ENCODE data around the gene ERBB3.

Gene ERBB3

DNA sequence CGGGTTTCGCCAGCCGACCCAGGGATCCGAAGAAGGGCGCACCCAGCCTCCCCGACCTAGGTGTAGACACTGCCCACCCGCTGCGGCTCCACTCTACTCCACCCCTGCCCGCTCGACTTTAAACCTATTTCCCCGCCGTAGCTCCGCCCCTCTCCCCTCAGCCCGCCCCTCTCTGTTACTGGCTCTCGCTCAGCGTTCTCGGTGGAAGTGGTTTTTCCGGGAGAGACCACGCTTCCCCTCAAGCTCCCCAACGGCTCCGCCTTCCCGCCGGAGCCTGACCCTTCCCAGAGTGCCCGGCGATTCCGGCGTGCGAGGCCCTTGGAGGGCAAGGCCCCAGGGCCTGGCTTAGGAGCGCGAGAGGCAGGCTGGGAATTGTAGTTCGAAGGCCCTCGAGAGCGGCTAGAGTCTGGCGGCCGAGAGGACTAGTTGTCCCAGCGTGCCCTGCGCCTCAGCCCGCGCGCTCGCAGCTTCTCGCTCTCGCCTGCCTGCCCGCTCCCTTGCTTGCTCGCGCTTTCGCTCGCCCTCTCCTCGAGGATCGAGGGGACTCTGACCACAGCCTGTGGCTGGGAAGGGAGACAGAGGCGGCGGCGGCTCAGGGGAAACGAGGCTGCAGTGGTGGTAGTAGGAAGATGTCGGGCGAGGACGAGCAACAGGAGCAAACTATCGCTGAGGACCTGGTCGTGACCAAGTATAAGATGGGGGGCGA, 24.3 kb downstream of the ERBB3 start, which contains the start of gene PA2G4:
Gene PA2G4, plus strand, starts transcription at position 451 of the 706 bp plus-strand sequence. Its CDS starts 179 bp downstream, at position 630.
- POLR2A ChIA-PET: interaction anchor here (0.6 to 3.7 kb wide), 13 partner anchors 9 to 374 kb away, joined by 3 to 49 read pairs (median 4); partner anchors contain the start of genes ERBB3, ESYT1, ORMDL2 and RAB5B
- TF ChIP-seq, protein P1, sequence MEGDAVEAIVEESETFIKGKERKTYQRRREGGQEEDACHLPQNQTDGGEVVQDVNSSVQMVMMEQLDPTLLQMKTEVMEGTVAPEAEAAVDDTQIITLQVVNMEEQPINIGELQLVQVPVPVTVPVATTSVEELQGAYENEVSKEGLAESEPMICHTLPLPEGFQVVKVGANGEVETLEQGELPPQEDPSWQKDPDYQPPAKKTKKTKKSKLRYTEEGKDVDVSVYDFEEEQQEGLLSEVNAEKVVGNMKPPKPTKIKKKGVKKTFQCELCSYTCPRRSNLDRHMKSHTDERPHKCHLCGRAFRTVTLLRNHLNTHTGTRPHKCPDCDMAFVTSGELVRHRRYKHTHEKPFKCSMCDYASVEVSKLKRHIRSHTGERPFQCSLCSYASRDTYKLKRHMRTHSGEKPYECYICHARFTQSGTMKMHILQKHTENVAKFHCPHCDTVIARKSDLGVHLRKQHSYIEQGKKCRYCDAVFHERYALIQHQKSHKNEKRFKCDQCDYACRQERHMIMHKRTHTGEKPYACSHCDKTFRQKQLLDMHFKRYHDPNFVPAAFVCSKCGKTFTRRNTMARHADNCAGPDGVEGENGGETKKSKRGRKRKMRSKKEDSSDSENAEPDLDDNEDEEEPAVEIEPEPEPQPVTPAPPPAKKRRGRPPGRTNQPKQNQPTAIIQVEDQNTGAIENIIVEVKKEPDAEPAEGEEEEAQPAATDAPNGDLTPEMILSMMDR (IDR thresholded peaks at IDR 0.05; ENCODE audit: insufficient read depth, low read length, missing control alignments): no peak

DNA sequence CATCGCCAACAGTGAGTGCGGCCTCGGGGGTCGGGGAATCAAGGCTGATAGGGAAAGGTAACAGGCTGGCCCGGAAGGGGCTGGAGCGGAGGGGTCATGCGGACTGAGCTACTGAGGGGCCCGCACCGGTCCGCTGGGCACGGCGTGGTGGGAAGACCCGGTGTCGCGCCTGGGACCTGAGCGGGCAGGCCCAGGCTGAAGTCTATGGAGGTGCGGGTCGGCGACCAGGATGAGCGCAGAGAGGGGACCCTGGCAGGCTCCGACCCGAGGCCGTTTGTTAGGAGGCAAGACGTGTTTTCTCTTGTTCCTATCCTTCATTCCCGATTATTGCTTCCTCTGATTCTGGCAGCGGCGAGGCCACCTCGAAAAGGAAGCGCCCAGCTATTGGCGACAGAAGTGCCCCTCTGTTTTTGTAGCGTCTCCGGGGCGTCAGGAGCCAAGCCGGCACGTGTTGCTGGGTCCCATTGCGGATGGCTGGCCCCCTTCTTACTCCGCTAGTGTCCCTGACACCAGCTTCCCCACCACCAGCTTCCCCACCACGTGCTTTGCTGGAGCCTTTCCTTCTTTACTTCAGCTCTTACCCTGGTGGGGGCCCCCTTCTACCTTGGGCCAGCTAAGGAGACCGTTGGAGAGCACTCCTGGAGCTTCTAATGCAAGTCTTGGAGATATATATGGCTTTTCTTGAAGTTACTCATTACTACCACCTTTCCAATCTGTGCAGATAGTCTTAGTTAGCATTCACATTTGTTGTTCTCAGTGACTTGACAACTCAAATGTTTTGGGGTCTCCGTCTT, 25.0 kb downstream of the ERBB3 start:
- POLR2A ChIA-PET: interaction anchor here (0.7 to 3.7 kb wide), 8 partner anchors 11 to 287 kb away, joined by 3 to 49 read pairs (median 8); partner anchors contain the start of genes ERBB3, ESYT1, ORMDL2 and RPL41
- TF ChIP-seq, protein P1 (IDR thresholded peaks at IDR 0.05; ENCODE audit: insufficient read depth, low read length, missing control alignments): no peak
- peak overlapping the region; percentile 88 for H3K4me3 ChIP-seq (ENCODE audit: low read depth, low read length)
- CTCF ChIA-PET: interaction anchor here (0.7 to 4.7 kb wide), 13 partner anchors 8 to 365 kb away, joined by 3 to 34 read pairs (median 4); partner anchors contain the start of genes ERBB3 and ZC3H10
- no peak for DNase-seq (ENCODE audit: low read depth, low spot score)

More for the DNA sequence above, 24.3 kb downstream of the ERBB3 start, which contains the start of gene PA2G4:
- DNase-seq (ENCODE audit: low read depth, low spot score): peak; percentile 85
- peak within 1 kb of the TSS; percentile 88 for H3K4me3 ChIP-seq (ENCODE audit: low read depth, low read length)
- CTCF ChIA-PET: interaction anchor here (0.7 to 4.7 kb wide), 16 partner anchors 8 to 364 kb away, joined by 3 to 34 read pairs (median 4); partner anchors contain the start of genes ERBB3 and ZC3H10

DNA sequence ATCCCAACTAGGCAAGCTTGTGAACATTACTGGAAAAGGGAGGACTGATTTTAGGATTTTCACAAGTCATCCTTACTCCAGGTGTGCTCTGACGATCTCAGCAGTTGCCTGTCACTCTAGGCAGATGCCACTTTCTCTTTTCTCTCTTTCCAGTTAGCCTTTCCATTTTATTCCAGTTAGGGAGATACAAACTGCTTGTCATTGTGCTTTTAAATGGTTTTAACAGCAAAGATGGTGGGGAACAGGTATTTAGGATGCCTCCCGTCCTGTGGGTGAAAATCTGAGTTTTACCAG, 25.6 kb downstream of the ERBB3 start:
- H3K4me3 ChIP-seq (ENCODE audit: low read depth, low read length): peak overlapping the region; percentile 88
- ChIA-PET CTCF (interaction anchor here (1.6 to 4.7 kb wide), 7 partner anchors 13 to 364 kb away, joined by 3 to 34 read pairs (median 13); partner anchors contain the start of genes ERBB3 and ZC3H10), POLR2A (interaction anchor here (0.7 to 3.7 kb wide), 2 partner anchors 11 to 58 kb away, joined by 7 to 49 read pairs; partner anchors contain the start of genes RPL41 and ZC3H10)
- TF ChIP-seq, protein P1 (IDR thresholded peaks at IDR 0.05; ENCODE audit: insufficient read depth, low read length, missing control alignments): no peak
- no peak for DNase-seq (ENCODE audit: low read depth, low spot score)

- H3K4me3 ChIP-seq (ENCODE audit: low read depth, low read length): no peak overlapping the region
- DNase-seq (ENCODE audit: low read depth, low spot score): no peak
- ChIA-PET POLR2A (interaction anchor here (1.5 kb wide), 1 partner anchor 11 kb away, joined by 3 read pairs; the partner anchor contains the start of gene ZC3H10), CTCF (interaction anchor here (0.5 to 3.5 kb wide), 6 partner anchors 11 to 486 kb away, joined by 3 to 20 read pairs (median 6); partner anchors contain the start of genes SMARCC2 and ZC3H10)
- TF ChIP-seq, protein P1 (IDR thresholded peaks at IDR 0.05; ENCODE audit: insufficient read depth, low read length, missing control alignments): no peak
Observed at GRCh38 chr12:56107242-56107641, 27.3 kb downstream of the ERBB3 start.

DNA sequence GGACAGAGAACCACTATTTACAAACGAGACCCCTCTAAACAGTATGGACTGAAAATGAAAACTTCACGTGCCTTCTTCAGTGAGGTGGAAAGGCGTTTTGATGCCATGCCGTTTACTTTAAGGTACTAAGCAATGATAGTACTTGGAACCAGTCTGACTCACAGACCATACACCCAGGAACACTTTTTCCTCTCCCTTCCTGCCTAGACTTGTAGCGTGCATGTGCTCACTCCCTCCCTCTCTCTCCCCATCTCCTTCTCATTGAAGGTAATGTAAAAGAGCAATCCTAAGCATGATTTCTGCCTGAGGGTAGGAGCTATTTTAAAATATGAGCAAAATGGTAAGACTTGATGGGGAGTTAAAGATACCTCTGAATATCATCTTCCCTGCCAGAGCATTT, 30.6 kb downstream of the ERBB3 start:
- CTCF ChIA-PET: interaction anchor here (0.8 to 1.2 kb wide), 2 partner anchors 9 to 155 kb away, joined by 3 to 4 read pairs; no protein-coding TSS in a partner anchor
- DNase-seq (ENCODE audit: low read depth, low spot score): no peak
- H3K4me3 ChIP-seq (ENCODE audit: low read depth, low read length): no peak overlapping the region
- POLR2A ChIA-PET: no interaction called here
- TF ChIP-seq, protein P1 (IDR thresholded peaks at IDR 0.05; ENCODE audit: insufficient read depth, low read length, missing control alignments): no peak
